ENCODE data around the gene CLCA4.

DNA sequence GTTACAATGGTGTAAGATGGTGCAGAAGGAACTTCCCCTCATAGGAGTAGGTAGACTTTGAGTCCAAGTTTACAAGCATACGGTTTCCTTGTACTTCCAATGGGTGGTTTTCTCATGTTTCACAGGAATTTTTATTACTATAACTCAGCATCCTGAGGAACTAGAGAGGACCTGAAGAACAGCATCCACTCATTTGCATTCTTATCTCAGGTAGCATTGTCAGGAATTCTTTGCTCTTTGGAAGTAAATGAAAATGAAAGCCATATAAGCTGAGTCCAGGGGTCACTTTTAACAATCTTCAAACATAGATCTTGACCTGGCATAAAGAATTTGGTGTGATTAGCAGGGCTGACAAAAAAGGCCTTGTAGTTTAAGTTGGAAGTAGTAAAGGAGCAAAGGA, 34.4 kb downstream of the CLCA4 start:
- TF ChIP-seq, protein P1, sequence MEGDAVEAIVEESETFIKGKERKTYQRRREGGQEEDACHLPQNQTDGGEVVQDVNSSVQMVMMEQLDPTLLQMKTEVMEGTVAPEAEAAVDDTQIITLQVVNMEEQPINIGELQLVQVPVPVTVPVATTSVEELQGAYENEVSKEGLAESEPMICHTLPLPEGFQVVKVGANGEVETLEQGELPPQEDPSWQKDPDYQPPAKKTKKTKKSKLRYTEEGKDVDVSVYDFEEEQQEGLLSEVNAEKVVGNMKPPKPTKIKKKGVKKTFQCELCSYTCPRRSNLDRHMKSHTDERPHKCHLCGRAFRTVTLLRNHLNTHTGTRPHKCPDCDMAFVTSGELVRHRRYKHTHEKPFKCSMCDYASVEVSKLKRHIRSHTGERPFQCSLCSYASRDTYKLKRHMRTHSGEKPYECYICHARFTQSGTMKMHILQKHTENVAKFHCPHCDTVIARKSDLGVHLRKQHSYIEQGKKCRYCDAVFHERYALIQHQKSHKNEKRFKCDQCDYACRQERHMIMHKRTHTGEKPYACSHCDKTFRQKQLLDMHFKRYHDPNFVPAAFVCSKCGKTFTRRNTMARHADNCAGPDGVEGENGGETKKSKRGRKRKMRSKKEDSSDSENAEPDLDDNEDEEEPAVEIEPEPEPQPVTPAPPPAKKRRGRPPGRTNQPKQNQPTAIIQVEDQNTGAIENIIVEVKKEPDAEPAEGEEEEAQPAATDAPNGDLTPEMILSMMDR (IDR thresholded peaks at IDR 0.05) = no peak
- TF ChIP-seq EP300 (IDR thresholded peaks at IDR 0.05) (no peak), POLR2A (IDR thresholded peaks at IDR 0.05) (no peak), POLR2AphosphoS5 (IDR thresholded peaks at IDR 0.05) (no peak)

Measured in upper lobe of left lung (tissue), 4 donors.